HepG2 (cell line): ENCODE results near the gene ACOT13. TPM values are rescaled to one million over a fixed set of nuclear protein-coding genes. Genes with fewer than 3 reads are reported as not detected.

Experiments used
- ATAC-seq: fragments of 200-7000 bp; cut with Tn5 transposase; 3 replicates; pipeline ENCODE4 v1.9.1; 2020; ENCODE audit warnings: mild to moderate bottlenecking, moderate library complexity
- BruUV-seq: library from RNA; stranded (reverse); fragments of 400-500 nt; replicated peaks from 2 replicates; lab custom pipeline; 2021; lab: Mats Ljungman, UMichigan
- CTCF ChIA-PET: fragments of 300-600 bp; formaldehyde crosslinking; extraction: SDS; loops from one replicate; lab custom pipeline; 2021; ENCODE audit warnings: low total read pairs, inconsistent platforms, low intra/inter-chr PET ratio; lab: Yijun Ruan, JAX
- POLR2A ChIA-PET: fragments of 350-600 bp; sonication (Branson Sonifier 250); formaldehyde crosslinking; loops from one replicate; lab custom pipeline; 2020; ENCODE audit warnings: antibody characterized with exemption, inconsistent platforms; lab: Yijun Ruan, JAX
- DNase-seq: peaks from one replicate; pipeline ENCODE4 v3.0.0-alpha.2; 2015; ENCODE audit warnings: low spot score
- FAIRE-seq: peaks from 3 replicates; lab custom pipeline; 2011; peaks lifted over from hg19 to GRCh38; lab: Jason Lieb, UNC
- H2AFZ ChIP-seq: one replicate; pipeline ENCODE4 v1.6.1; 2011; ENCODE audit warnings: low read length, inconsistent platforms
- H3K27ac ChIP-seq: fragments of 300-600 bp; 3 replicates; pipeline ENCODE4 v1.8.0; 2011; ENCODE audit warnings: mixed run types, mild to moderate bottlenecking, mixed read lengths, low read length, inconsistent platforms; ENCODE audit not compliant: insufficient read depth; ENCODE audit errors: extremely low read length
- H3K27me3 ChIP-seq, 2 experiments: fragments of 200-600 bp in 1 of 2; 2 replicates in 1 of 2; 3 replicates in 1 of 2; pipeline versions ENCODE4 v1.6.0 to v1.8.0; 2011; ENCODE audit warnings: low read length in 2 of 2, mild to moderate bottlenecking in 2 of 2, moderate library complexity in 2 of 2, inconsistent platforms in 1 of 2; ENCODE audit not compliant: insufficient read depth in 2 of 2, control insufficient read depth in 1 of 2
- H3K36me3 ChIP-seq, 2 experiments: fragments of 200-600 bp in 1 of 2; replicated peaks in 1 of 2; 2 replicates in 1 of 2; 3 replicates in 1 of 2; pipeline versions ENCODE4 v1.5.1 to v1.8.0; 2011; ENCODE audit warnings: low read length in 2 of 2, inconsistent platforms in 1 of 2; ENCODE audit not compliant: insufficient read depth in 2 of 2, control insufficient read depth in 1 of 2
- H3K4me1 ChIP-seq: 2 replicates; pipeline ENCODE4 v1.5.1; 2012; ENCODE audit warnings: low read length, inconsistent platforms; ENCODE audit not compliant: insufficient read depth
- H3K4me2 ChIP-seq: 2 replicates; pipeline ENCODE4 v1.6.0; 2011; ENCODE audit warnings: low read depth, low read length, inconsistent platforms
- H3K4me3 ChIP-seq, 3 experiments: fragments of 200-600 bp in 1 of 3; sonication (generic), shearing (Covaris generic) in 1 of 3; replicated peaks in 1 of 3; 2 replicates each; pipeline ENCODE4 v1.5.1; 2011 to 2016; ENCODE audit warnings: low read length in 3 of 3, inconsistent platforms in 2 of 3, low read depth in 2 of 3, mild to moderate bottlenecking in 2 of 3, control low read depth in 1 of 3, mixed read lengths in 1 of 3; ENCODE audit not compliant: insufficient read depth in 1 of 3
- H3K79me2 ChIP-seq: one replicate; pipeline ENCODE4 v1.6.1; 2011; ENCODE audit warnings: low read length, inconsistent platforms; ENCODE audit not compliant: insufficient read depth
- H3K9ac ChIP-seq: 2 replicates; pipeline ENCODE4 v1.6.0; 2011; ENCODE audit warnings: mild to moderate bottlenecking, low read depth, low read length, inconsistent platforms; ENCODE audit not compliant: insufficient read depth
- H3K9me3 ChIP-seq: 2 replicates; pipeline ENCODE4 v1.5.1; 2012; ENCODE audit warnings: mild to moderate bottlenecking, low read length
- H4K20me1 ChIP-seq: 2 replicates; pipeline ENCODE4 v1.6.0; 2011; ENCODE audit warnings: inconsistent platforms, mild to moderate bottlenecking, low read length, moderate library complexity; ENCODE audit not compliant: insufficient read depth
- BCLAF1 ChIP-seq: fragments of 450-650 bp; IDR thresholded peaks from 2 replicates; pipeline ENCODE4 v1.6.1; 2017; ENCODE audit warnings: mild to moderate bottlenecking
- CSRNP2 ChIP-seq: sonication (generic); formaldehyde crosslinking; conservative IDR thresholded peaks from 2 replicates; pipeline ENCODE4 v1.8.0; 2022; ENCODE audit warnings: low read depth, missing genetic modification reagents
- EEA1 ChIP-seq: sonication (generic); formaldehyde crosslinking; IDR thresholded peaks from 2 replicates; pipeline ENCODE4 v1.5.1; 2020; ENCODE audit warnings: mild to moderate bottlenecking, missing genetic modification reagents, borderline replicate concordance
- ETV6 ChIP-seq: sonication (generic); formaldehyde crosslinking; conservative IDR thresholded peaks from 2 replicates; pipeline ENCODE4 v1.4.0; 2020; ENCODE audit warnings: missing genetic modification reagents
- JDP2 ChIP-seq: sonication (generic); formaldehyde crosslinking; IDR thresholded peaks from 2 replicates; pipeline ENCODE4 v1.8.1; 2022; ENCODE audit warnings: missing genetic modification reagents, borderline replicate concordance
- NPAS2 ChIP-seq: sonication (generic); formaldehyde crosslinking; IDR thresholded peaks from 2 replicates; pipeline ENCODE4 v1.8.0; 2022; ENCODE audit warnings: mild to moderate bottlenecking, missing genetic modification reagents, borderline replicate concordance
- PTBP1 ChIP-seq: fragments of 200-400 bp; formaldehyde crosslinking; IDR thresholded peaks from 2 replicates; pipeline ENCODE4 v1.6.1; 2018; ENCODE audit warnings: low read length, low read depth; ENCODE audit not compliant: poor library complexity, severe bottlenecking
- SRY ChIP-seq: sonication (generic); formaldehyde crosslinking; IDR thresholded peaks from 2 replicates; pipeline ENCODE4 v1.8.0; 2022; ENCODE audit warnings: mild to moderate bottlenecking, missing genetic modification reagents
- ZBTB43 ChIP-seq: sonication (generic); formaldehyde crosslinking; conservative IDR thresholded peaks from 2 replicates; pipeline ENCODE4 v1.4.0; 2020; ENCODE audit warnings: missing genetic modification reagents
- ZC3H4 ChIP-seq: sonication (generic); formaldehyde crosslinking; IDR thresholded peaks from 2 replicates; pipeline ENCODE4 v1.4.0; 2020; ENCODE audit warnings: missing genetic modification reagents, borderline replicate concordance
- ZFY ChIP-seq: sonication (generic); formaldehyde crosslinking; IDR thresholded peaks from 2 replicates; pipeline ENCODE4 v1.4.0; 2020; ENCODE audit warnings: missing genetic modification reagents
- ZNF274 ChIP-seq: sonication (generic); formaldehyde crosslinking; IDR thresholded peaks from 2 replicates; pipeline ENCODE4 v1.5.1; 2020; ENCODE audit warnings: mild to moderate bottlenecking, missing genetic modification reagents
- ZNF275 ChIP-seq: sonication (generic); formaldehyde crosslinking; IDR thresholded peaks from 2 replicates; pipeline ENCODE4 v1.8.0; 2022; ENCODE audit warnings: missing genetic modification reagents, mild to moderate bottlenecking, inconsistent platforms, borderline replicate concordance
- ZNF451 ChIP-seq: sonication (generic); formaldehyde crosslinking; IDR thresholded peaks from 2 replicates; pipeline ENCODE4 v1.5.0; 2020; ENCODE audit warnings: mild to moderate bottlenecking, missing genetic modification reagents
- ZNF616 ChIP-seq: sonication (generic); formaldehyde crosslinking; IDR thresholded peaks from 2 replicates; pipeline ENCODE4 v1.5.0; 2020; ENCODE audit warnings: low read depth, mild to moderate bottlenecking, missing genetic modification reagents
- WGBS: methylation state at CpG from one replicate; pipeline ENCODE4 v1.1.6; 2017; ENCODE audit warnings: low lambda C conversion rate; 5-methylcytosine and 5-hydroxymethylcytosine counted together
- in situ Hi-C: cut with HindIII; loops from 2 replicates; pipeline ENCODE4 v1.10.0; 2017; ENCODE audit warnings: low pct_unique_long_range_greater_than_20kb; ENCODE audit not compliant: extremely low pct_ligation_motif_present
- intact Hi-C: fragments of 100-400 bp; cut with micrococcal nuclease; formaldehyde crosslinking; loops from one replicate; pipeline ENCODE4 v1.10.0; 2022; ENCODE audit not compliant: unreplicated experiment
- polyA plus RNA-seq, 8 experiments: library from polyadenylated mRNA; depleted of rRNA in 3 of 8; stranded (reverse) in 7 of 8; unstranded in 1 of 8; fragments of >200 nt; fragmentation: Illumina TruSeq in 4 of 8; extraction: Trizol in 4 of 8; gene quantifications; 2 replicates each; pipeline versions ENCODE4 v1.2.1 to v1.2.3, GENCODE V29; 2011 to 2016; ENCODE audit warnings: low read depth in 4 of 8, missing spikeins in 1 of 8, mixed read lengths in 1 of 8; ENCODE audit not compliant: insufficient read depth in 1 of 8
- total RNA-seq, 5 experiments: library from RNA; depleted of rRNA; stranded (reverse); fragments of >200 nt; fragmentation: Illumina TruSeq; extraction: Trizol; gene quantifications; 2 replicates each; pipeline ENCODE4 v1.2.3, GENCODE V29; 2016; ENCODE audit warnings: low read depth in 1 of 5

Gene ACOT13
- total and polyA plus RNA-seq, 2 of the 13 experiments (the other 11 are each of a cell fraction or from before 2014, with no cell fraction given): 31.5 to 45.1 TPM

- ATAC-seq (peak; percentile 37), FAIRE-seq (no peak), DNase-seq (peak; percentile 32)
- BruUV-seq: no TSS peak
- in situ Hi-C loops (no loop called here), intact Hi-C loops (loop anchor here (2.0 kb wide), 1 partner anchor 53 kb away; the partner anchor contains the start of genes ACOT13 and TDP2)
- Histone ChIP-seq H3K9me3 (no peaks in the 10 kb centered on the region), H3K79me2 (peaks cover 53% of the 10 kb centered on the region), H4K20me1 (peaks cover 41% of the 10 kb centered on the region), H3K9ac (peak overlapping the region; percentile 99), H3K27me3 (no peaks in the 10 kb centered on the region; a peak in 1 of 5 replicates), H3K36me3 (peaks cover 1 to 14% of the 10 kb centered on the region in 2 experiments; a peak in 3 of 5 replicates), H2AFZ (no peak overlapping the region), H3K4me2 (peak overlapping the region; percentile 69), H3K4me3 (peak overlapping the region; percentile 90 to 99 (median 97)), H3K27ac (peak overlapping the region; percentile 94), H3K4me1 (peaks cover 41% of the 10 kb centered on the region)
- CTCF ChIA-PET: no interaction called here
- POLR2A ChIA-PET: interaction anchor here (1.1 to 3.5 kb wide), 4 partner anchors 12 to 55 kb away, joined by 5 to 20 read pairs (median 11); partner anchors contain the start of genes ACOT13, GMNN and TDP2
- under 1% methylated on average over 25 of the region's 39 CpGs for WGBS
- TF ChIP-seq JDP2 (no peak), ZFY (CRISPR knock-in tag) (peak; percentile 55; the same call in 1 of the 2 replicates), ZNF451 (CRISPR knock-in tag) (peak; percentile 37; the same call in 1 of the 2 replicates), NPAS2 (CRISPR knock-in tag) (no peak), ZC3H4 (CRISPR knock-in tag) (peak; percentile 22; the same call in 1 of the 2 replicates), ZNF275 (0 out of 2 replicates have a peak, but pooled peaks have one; percentile 0), PTBP1 (peak; percentile 33), EEA1 (CRISPR knock-in tag) (0 out of 2 replicates have a peak, but pooled peaks have one; percentile 42), ETV6 (CRISPR knock-in tag) (no peak), SRY (CRISPR knock-in tag) (peak; percentile 84; the same call in 1 of the 2 replicates), CSRNP2 (CRISPR knock-in tag) (no peak), BCLAF1 (no peak), ZNF274 (peak; percentile 92; the same call in 1 of the 2 replicates), ZNF616 (CRISPR knock-in tag) (0 out of 2 replicates have a peak, but pooled peaks have one; percentile 57), ZBTB43 (CRISPR knock-in tag) (0 out of 2 replicates have a peak, but pooled peaks have one; percentile 8)
Measured at GRCh38 chr6:24720131-24720603, 53.3 kb downstream of the ACOT13 start.
